Stimulated activated CD4-positive, alpha-beta T cell treated with anti-CD3 and anti-CD28 coated beads, Interleukin-15, amount 100 ng/mL, for 48 hours (primary cell): ENCODE results near the gene SLC6A9.

Experiments
- DNase-seq, 2 donors: peaks; one replicate each; pipeline ENCODE4 v3.0.0-alpha.2; 2020; ENCODE audit warnings: low read depth in 2 of 2

Gene SLC6A9

GRCh38 chr1:44031252-44032169, at the start of gene SLC6A9:
Gene SLC6A9, minus strand, starts transcription at chr1:44031462. Its CDS starts 7,185 bp downstream, at chr1:44024277.
- peak; percentile 19 to 22 for DNase-seq

GRCh38 chr1:44079566-44079965, 48.3 kb upstream of the SLC6A9 start:
- DNase-seq: no peak

- DNase-seq: no peak
Observed at GRCh38 chr1:44078104-44078503, 46.8 kb upstream of the SLC6A9 start.

- no peak for DNase-seq
Observed at GRCh38 chr1:44077421-44077820, 46.2 kb upstream of the SLC6A9 start.

GRCh38 chr1:44076066-44076465, 44.8 kb upstream of the SLC6A9 start:
- no peak for DNase-seq

- no peak for DNase-seq
Observed at GRCh38 chr1:44074415-44074814, 43.2 kb upstream of the SLC6A9 start.

GRCh38 chr1:44073528-44073927, 42.3 kb upstream of the SLC6A9 start:
- no peak for DNase-seq

GRCh38 chr1:44072821-44073220, 41.6 kb upstream of the SLC6A9 start:
- DNase-seq: no peak

- DNase-seq: no peak
Observed at GRCh38 chr1:44072204-44072603, 40.9 kb upstream of the SLC6A9 start.

- DNase-seq: no peak
Observed at GRCh38 chr1:44071461-44071860, 40.2 kb upstream of the SLC6A9 start.

- DNase-seq: no peak
Observed at GRCh38 chr1:44068442-44068921, 37.2 kb upstream of the SLC6A9 start.

GRCh38 chr1:44067266-44068250, 36.3 kb upstream of the SLC6A9 start:
- no peak for DNase-seq

- DNase-seq: no peak
Observed at GRCh38 chr1:44062656-44063179, 31.5 kb upstream of the SLC6A9 start.

GRCh38 chr1:44061857-44062256, 30.6 kb upstream of the SLC6A9 start:
- no peak for DNase-seq

GRCh38 chr1:44060830-44061267, 29.6 kb upstream of the SLC6A9 start:
- no peak for DNase-seq

GRCh38 chr1:44059664-44060355, 28.5 kb upstream of the SLC6A9 start:
- no peak for DNase-seq

- DNase-seq: no peak
Observed at GRCh38 chr1:44059212-44059611, 27.9 kb upstream of the SLC6A9 start.

- no peak for DNase-seq
Observed at GRCh38 chr1:44057293-44057692, 26.0 kb upstream of the SLC6A9 start.

GRCh38 chr1:44053394-44053793, 22.1 kb upstream of the SLC6A9 start:
- no peak for DNase-seq

- DNase-seq: no peak
Observed at GRCh38 chr1:44050261-44050660, 19.0 kb upstream of the SLC6A9 start.

- no peak for DNase-seq
Observed at GRCh38 chr1:44049839-44050238, 18.6 kb upstream of the SLC6A9 start.
